ENCODE measurements around the gene FOXA3.

Gene FOXA3

GRCh38 chr19:45919678-45920077, 55.6 kb downstream of the FOXA3 start:
- DNase-seq (ENCODE audit: low read depth, low spot score): no peak

GRCh38 chr19:45920458-45920857, 56.3 kb downstream of the FOXA3 start:
- DNase-seq (ENCODE audit: low read depth, low spot score): no peak

GRCh38 chr19:45922281-45922680, 58.2 kb downstream of the FOXA3 start:
- DNase-seq (ENCODE audit: low read depth, low spot score): no peak
